Measurements from ENCODE around the gene GCNT3. TPM values are rescaled to one million over a fixed set of nuclear protein-coding genes. Genes with fewer than 3 reads are reported as not detected.

Gene GCNT3
- total RNA-seq, 1 experiment from 2014 or later: 0.52 TPM

GRCh38 chr15:59567324-59567723 lies 44.3 kb upstream of the GCNT3 start:
- Histone ChIP-seq H3K9me3 (ENCODE audit: insufficient read depth, low read depth) (no peaks in the 10 kb centered on the region; the same call in 1 of the 2 replicates), H3K4me2 (no peak overlapping the region), H4K20me1 (ENCODE audit: insufficient read depth) (no peaks in the 10 kb centered on the region), H3K4me1 (replicated peaks; ENCODE audit: insufficient read depth) (peaks cover 35% of the 10 kb centered on the region), H3K27ac (peak overlapping the region; percentile 58), H3K9me2 (ENCODE audit: insufficient read depth) (no peaks in the 10 kb centered on the region), H3F3A (ENCODE audit: insufficient read depth, low read depth) (peaks cover 25% of the 10 kb centered on the region), H2AFZ (no peak overlapping the region), H3K27me3 (ENCODE audit: insufficient read depth, low read depth) (no peaks in the 10 kb centered on the region), H3K36me3 (ENCODE audit: low read depth) (no peaks in the 10 kb centered on the region), H3K4me3 (no peak overlapping the region), H3K79me2 (ENCODE audit: low read depth) (no peaks in the 10 kb centered on the region)
- peak in 1 of 2 experiments; percentile 87 for DNase-seq
- CTCF ChIA-PET: no interaction called here
- BruUV-seq (replicated peaks): no TSS peak
- TF ChIP-seq EZH2 (IDR thresholded peaks at IDR 0.05; ENCODE audit: low read depth) (no peak), CTCF (conservative IDR thresholded peaks at IDR 0.05) (no peak)
- POLR2A ChIA-PET (ENCODE audit: unreplicated experiment): interaction anchor here (0.6 kb wide), 1 partner anchor 13 kb away, joined by 3 read pairs; no protein-coding TSS in a partner anchor
- intact Hi-C loops (cut with micrococcal nuclease; ENCODE audit: unreplicated experiment): no loop called here

GRCh38 chr15:59569477-59569876 lies 42.1 kb upstream of the GCNT3 start:
- H3K4me1 ChIP-seq (replicated peaks; ENCODE audit: insufficient read depth): peaks cover 35% of the 10 kb centered on the region

GRCh38 chr15:59570315-59570714 lies 41.3 kb upstream of the GCNT3 start:
- Histone ChIP-seq H3K4me3 (no peak overlapping the region), H4K20me1 (ENCODE audit: insufficient read depth) (no peaks in the 10 kb centered on the region), H3K79me2 (ENCODE audit: low read depth) (no peaks in the 10 kb centered on the region), H3K4me1 (replicated peaks; ENCODE audit: insufficient read depth) (peaks cover 35% of the 10 kb centered on the region), H3K27me3 (ENCODE audit: insufficient read depth, low read depth) (no peaks in the 10 kb centered on the region), H3K9me3 (ENCODE audit: insufficient read depth, low read depth) (no peaks in the 10 kb centered on the region), H3K9me2 (ENCODE audit: insufficient read depth) (no peaks in the 10 kb centered on the region), H2AFZ (no peak overlapping the region), H3F3A (ENCODE audit: insufficient read depth, low read depth) (peaks cover 25% of the 10 kb centered on the region), H3K4me2 (peak overlapping the region; percentile 61), H3K36me3 (ENCODE audit: low read depth) (no peaks in the 10 kb centered on the region), H3K27ac (peak overlapping the region; percentile 95)
- intact Hi-C loops (cut with micrococcal nuclease; ENCODE audit: unreplicated experiment): loop anchor here (1.0 to 5.0 kb wide), 3 partner anchors 16 to 52 kb away; no protein-coding TSS in a partner anchor
- BruUV-seq (replicated peaks): no TSS peak
- peak; percentile 67 to 98 for DNase-seq
- POLR2A ChIA-PET (ENCODE audit: unreplicated experiment): interaction anchor here (0.6 kb wide), 1 partner anchor 258 kb away, joined by 15 read pairs; no protein-coding TSS in a partner anchor
- CTCF ChIA-PET: interaction anchor here (0.6 kb wide), 1 partner anchor 499 kb away, joined by 22 read pairs; no protein-coding TSS in a partner anchor
- no peak for TF ChIP-seq EZH2 (IDR thresholded peaks at IDR 0.05; ENCODE audit: low read depth)
- no peak for TF ChIP-seq CTCF (conservative IDR thresholded peaks at IDR 0.05)

More at GRCh38 chr15:59569477-59569876, 42.1 kb upstream of the GCNT3 start:
- H2AFZ ChIP-seq: no peak overlapping the region
- no peaks in the 10 kb centered on the region for H4K20me1 ChIP-seq (ENCODE audit: insufficient read depth)
- peaks cover 25% of the 10 kb centered on the region for H3F3A ChIP-seq (ENCODE audit: insufficient read depth, low read depth)
- no peak for DNase-seq
- TF ChIP-seq EZH2 (IDR thresholded peaks at IDR 0.05; ENCODE audit: low read depth): no peak
- H3K4me2 ChIP-seq: peak overlapping the region; percentile 61; the same call in 1 of the 2 replicates
- no TSS peak for BruUV-seq (replicated peaks)
- ChIA-PET CTCF (no interaction called here), POLR2A (ENCODE audit: unreplicated experiment) (no interaction called here)
- intact Hi-C loops (cut with micrococcal nuclease; ENCODE audit: unreplicated experiment): no loop called here
- no peaks in the 10 kb centered on the region; the same call in 1 of the 2 replicates for H3K9me3 ChIP-seq (ENCODE audit: insufficient read depth, low read depth)
- H3K9me2 ChIP-seq (ENCODE audit: insufficient read depth): no peaks in the 10 kb centered on the region
- H3K27me3 ChIP-seq (ENCODE audit: insufficient read depth, low read depth): no peaks in the 10 kb centered on the region
- no peaks in the 10 kb centered on the region for H3K79me2 ChIP-seq (ENCODE audit: low read depth)
- H3K4me3 ChIP-seq: no peak overlapping the region
- H3K27ac ChIP-seq: peak overlapping the region; percentile 95
- H3K36me3 ChIP-seq (ENCODE audit: low read depth): no peaks in the 10 kb centered on the region

GRCh38 chr15:59571606-59572005 lies 40.0 kb upstream of the GCNT3 start:
- Histone ChIP-seq H2AFZ (no peak overlapping the region), H3K27ac (no peak overlapping the region), H3K27me3 (ENCODE audit: insufficient read depth, low read depth) (no peaks in the 10 kb centered on the region), H3K4me1 (replicated peaks; ENCODE audit: insufficient read depth) (peaks cover 31% of the 10 kb centered on the region), H3K4me3 (no peak overlapping the region), H3F3A (ENCODE audit: insufficient read depth, low read depth) (peaks cover 22% of the 10 kb centered on the region), H3K9me3 (ENCODE audit: insufficient read depth, low read depth) (no peaks in the 10 kb centered on the region), H3K9me2 (ENCODE audit: insufficient read depth) (no peaks in the 10 kb centered on the region), H3K4me2 (no peak overlapping the region), H4K20me1 (ENCODE audit: insufficient read depth) (no peaks in the 10 kb centered on the region), H3K36me3 (ENCODE audit: low read depth) (no peaks in the 10 kb centered on the region), H3K79me2 (ENCODE audit: low read depth) (no peaks in the 10 kb centered on the region)
- BruUV-seq (replicated peaks): no TSS peak
- CTCF ChIA-PET: no interaction called here
- no peak for TF ChIP-seq CTCF (conservative IDR thresholded peaks at IDR 0.05)
- TF ChIP-seq EZH2 (IDR thresholded peaks at IDR 0.05; ENCODE audit: low read depth): no peak
- intact Hi-C loops (cut with micrococcal nuclease; ENCODE audit: unreplicated experiment): loop anchor here (5.0 kb wide), 2 partner anchors 39 to 51 kb away; no protein-coding TSS in a partner anchor
- DNase-seq: peak in 1 of 2 experiments; percentile 34
- POLR2A ChIA-PET (ENCODE audit: unreplicated experiment): no interaction called here
